GM12875 (cell line): Measurements from ENCODE around the gene OOSP1.

Source experiments
- H3K4me3 ChIP-seq: one replicate; pipeline ENCODE4 v1.5.1; 2011; ENCODE audit warnings: low read depth, low read length, control low read depth
- CTCF ChIP-seq: IDR thresholded peaks from 2 replicates; pipeline ENCODE4 v1.5.1; 2011; ENCODE audit warnings: low read depth, mild to moderate bottlenecking, control low read depth, inconsistent platforms, low read length, moderate library complexity, borderline replicate concordance; ENCODE audit not compliant: insufficient read depth

The OOSP1 gene

GRCh38 chr11:59939482-59939881, 1.2 kb downstream of the OOSP1 start:
- TF ChIP-seq CTCF, result no peak
- no peak overlapping the region for H3K4me3 ChIP-seq

GRCh38 chr11:59941091-59941490, 2.9 kb downstream of the OOSP1 start:
- no peak for TF ChIP-seq CTCF

GRCh38 chr11:59943997-59944714, 5.9 kb downstream of the OOSP1 start:
- no peak for TF ChIP-seq CTCF
- no peak overlapping the region for H3K4me3 ChIP-seq

More at GRCh38 chr11:59941091-59941490, 2.9 kb downstream of the OOSP1 start:
- H3K4me3 ChIP-seq, result no peak overlapping the region

GRCh38 chr11:59944720-59945119, 6.5 kb downstream of the OOSP1 start:
- no peak overlapping the region for H3K4me3 ChIP-seq
- no peak for TF ChIP-seq CTCF

GRCh38 chr11:59953463-59954218, 15.4 kb downstream of the OOSP1 start:
- no peak for TF ChIP-seq CTCF
- H3K4me3 ChIP-seq, result no peak overlapping the region

GRCh38 chr11:59954219-59954847, 16.1 kb downstream of the OOSP1 start:
- no peak for TF ChIP-seq CTCF
- no peak overlapping the region for H3K4me3 ChIP-seq

- H3K4me3 ChIP-seq, result no peak overlapping the region
- no peak for TF ChIP-seq CTCF
These were observed 18.9 kb downstream of the OOSP1 start for GRCh38 chr11:59957094-59957493.
